Naive thymus-derived CD4-positive, alpha-beta T cell (primary cell): ENCODE measurements around the gene KIT. TPM values are rescaled to one million over a fixed set of nuclear protein-coding genes. Genes with fewer than 3 reads are reported as not detected.

Experiments
- ATAC-seq: fragments of 150-1000 bp; cut with Tn5 transposase; 2 replicates; pipeline ENCODE4 v1.10.0; 2021; ENCODE audit warnings: mild to moderate bottlenecking, moderate library complexity
- CTCF ChIA-PET: fragments of 350-600 bp; sonication (Branson Sonifier 250); formaldehyde crosslinking; loops from one replicate; lab custom pipeline; 2021; ENCODE audit warnings: antibody characterized with exemption; lab: Charles Lee
- POLR2A ChIA-PET: fragments of 350-600 bp; sonication (Branson Sonifier 250); formaldehyde crosslinking; loops from one replicate; lab custom pipeline; 2021; ENCODE audit warnings: antibody characterized with exemption, inconsistent platforms; lab: Charles Lee
- DNase-seq, 9 donors: peaks; one replicate each; pipeline versions ENCODE4 v3.0.0 to v3.0.0-alpha.2; 2020 to 2022; ENCODE audit warnings: mixed read lengths in 1 of 9
- H3K27ac ChIP-seq: one replicate; pipeline ENCODE4 v1.7.0; 2013; ENCODE audit warnings: mild to moderate bottlenecking, low read depth, low read length, moderate library complexity
- H3K27me3 ChIP-seq, 2 donors: one replicate each; pipeline ENCODE4 v1.7.0; 2013; ENCODE audit warnings: low read length in 2 of 2, mild to moderate bottlenecking in 2 of 2, moderate library complexity in 2 of 2; ENCODE audit not compliant: control insufficient read depth in 2 of 2, insufficient read depth in 2 of 2
- H3K36me3 ChIP-seq, 3 experiments: 1 replicate in 2 of 3; 2 replicates in 1 of 3; pipeline ENCODE4 v1.7.0; 2013; ENCODE audit warnings: low read length in 3 of 3, mild to moderate bottlenecking in 3 of 3, moderate library complexity in 1 of 3; ENCODE audit not compliant: insufficient read depth in 3 of 3, control insufficient read depth in 2 of 3
- H3K4me1 ChIP-seq, 2 donors: one replicate each; pipeline ENCODE4 v1.7.0; 2013; ENCODE audit warnings: low read length in 2 of 2, mild to moderate bottlenecking in 2 of 2, moderate library complexity in 1 of 2; ENCODE audit not compliant: control insufficient read depth in 2 of 2, insufficient read depth in 2 of 2
- H3K4me3 ChIP-seq: 2 replicates; pipeline ENCODE4 v1.7.0; 2013; ENCODE audit warnings: mild to moderate bottlenecking, low read length
- H3K9me3 ChIP-seq, 3 experiments: 1 replicate in 2 of 3; 2 replicates in 1 of 3; pipeline ENCODE4 v1.7.0; 2013; ENCODE audit warnings: low read length in 3 of 3; ENCODE audit not compliant: control insufficient read depth in 2 of 3
- H3K27ac Mint-ChIP-seq, 9 donors: one replicate each; pipeline ENCODE4 v1.8.0; 2020 to 2022; ENCODE audit warnings: mixed read lengths in 9 of 9, mild to moderate bottlenecking in 8 of 9, moderate library complexity in 5 of 9, inconsistent platforms in 2 of 9
- H3K27me3 Mint-ChIP-seq, 5 donors: one replicate each; pipeline ENCODE4 v1.8.0; 2021 to 2022; ENCODE audit warnings: mixed read lengths in 5 of 5, mild to moderate bottlenecking in 1 of 5
- H3K36me3 Mint-ChIP-seq, 5 donors: one replicate each; pipeline ENCODE4 v1.8.0; 2020 to 2022; ENCODE audit warnings: mixed read lengths in 5 of 5, mild to moderate bottlenecking in 3 of 5, inconsistent platforms in 1 of 5
- H3K4me1 Mint-ChIP-seq, 7 donors: one replicate each; pipeline ENCODE4 v1.8.0; 2020 to 2022; ENCODE audit warnings: mixed read lengths in 7 of 7, mild to moderate bottlenecking in 3 of 7, inconsistent platforms in 1 of 7
- H3K4me3 Mint-ChIP-seq, 10 donors: one replicate each; pipeline ENCODE4 v1.8.0; 2020 to 2022; ENCODE audit warnings: mild to moderate bottlenecking in 10 of 10, mixed read lengths in 10 of 10, moderate library complexity in 6 of 10, inconsistent platforms in 2 of 10
- H3K9me3 Mint-ChIP-seq, 11 donors: one replicate each; pipeline ENCODE4 v1.8.0; 2020 to 2022; ENCODE audit warnings: mixed read lengths in 11 of 11, mild to moderate bottlenecking in 4 of 11, inconsistent platforms in 1 of 11, moderate library complexity in 1 of 11
- intact Hi-C, 2 donors: fragments of 100-400 bp; cut with micrococcal nuclease; formaldehyde crosslinking; loops; one replicate each; pipeline ENCODE4 v1.15.1; 2023
- polyA plus RNA-seq, 2 donors: library from polyadenylated mRNA; unstranded; fragments of 300-500 nt; fragmentation: Illumina TruSeq; gene quantifications; one replicate each; pipeline ENCODE4 v1.2.3, GENCODE V29; 2021
- total RNA-seq, 6 experiments: library from RNA in 5 of 6; stranded (reverse) in 5 of 6; gene quantifications; 1 replicate in 5 of 6; 2 replicates in 1 of 6; pipeline ENCODE4 v1.2.3 and lab custom pipeline; 2021 to 2026

The KIT gene
- total and polyA plus RNA-seq, 7 experiments from 2014 or later: 0.08 to 1.2 (median 0.16) TPM; not detected in 1

GRCh38 chr4:54643958-54644751 is 13.6 kb upstream of the KIT start:
- Histone ChIP-seq H3K27ac (no peak overlapping the region), H3K9me3 (no peaks in the 10 kb centered on the region), H3K27me3 (no peaks in the 10 kb centered on the region), H3K36me3 (no peaks in the 10 kb centered on the region), H3K4me1 (no peaks in the 10 kb centered on the region), H3K4me3 (no peak overlapping the region)
- CTCF ChIA-PET: interaction anchor here (0.6 kb wide), 1 partner anchor 810 kb away, joined by 3 read pairs; no protein-coding TSS in a partner anchor
- Mint-ChIP-seq H3K9me3 (no peaks in the 10 kb centered on the region), H3K27me3 (peaks cover 0 to 8% (median 5%) of the 10 kb centered on the region in 5 donors), H3K36me3 (no peaks in the 10 kb centered on the region), H3K4me3 (no peak overlapping the region), H3K4me1 (peaks cover 0 to 5% (median 0%) of the 10 kb centered on the region in 7 donors), H3K27ac (no peak overlapping the region)
- intact Hi-C loops: no loop called here
- POLR2A ChIA-PET: no interaction called here
- ATAC-seq: no peak
- no peak for DNase-seq

DNA sequence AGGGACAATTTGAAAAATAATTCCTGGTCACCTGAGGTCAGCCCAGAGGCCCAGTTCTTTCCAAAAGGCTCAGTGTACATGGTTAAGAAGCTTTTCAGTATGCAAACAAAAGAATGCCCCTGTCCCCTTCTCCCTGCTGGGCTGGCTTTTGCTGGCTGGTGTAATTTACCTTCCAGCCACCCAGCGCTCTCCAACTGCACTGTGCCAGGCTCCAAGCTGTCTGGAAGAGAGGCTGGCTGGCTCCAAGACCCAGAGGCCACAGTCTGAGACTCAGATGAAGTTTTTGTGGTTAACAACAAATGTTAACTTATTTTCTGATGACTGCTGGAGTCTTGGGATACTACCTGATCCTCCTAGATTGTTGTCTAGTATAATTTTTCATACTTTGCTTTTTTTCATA is 11.9 kb upstream of the KIT start:
- Mint-ChIP-seq H3K27me3 (peaks cover 0 to 8% (median 5%) of the 10 kb centered on the region in 5 donors), H3K9me3 (no peaks in the 10 kb centered on the region), H3K36me3 (no peaks in the 10 kb centered on the region), H3K27ac (no peak overlapping the region), H3K4me1 (no peaks in the 10 kb centered on the region), H3K4me3 (no peak overlapping the region)
- ATAC-seq (no peak), DNase-seq (no peak)
- Histone ChIP-seq H3K4me1 (no peaks in the 10 kb centered on the region), H3K9me3 (no peaks in the 10 kb centered on the region), H3K36me3 (no peaks in the 10 kb centered on the region), H3K27me3 (no peaks in the 10 kb centered on the region), H3K27ac (no peak overlapping the region), H3K4me3 (no peak overlapping the region)
- intact Hi-C loops: no loop called here
- ChIA-PET POLR2A (no interaction called here), CTCF (no interaction called here)

- ATAC-seq (no peak), DNase-seq (no peak)
- no peaks in the 10 kb centered on the region for H3K4me1 ChIP-seq
- CTCF ChIA-PET: no interaction called here
- POLR2A ChIA-PET: no interaction called here
- intact Hi-C loops: no loop called here
- Mint-ChIP-seq H3K9me3 (no peaks in the 10 kb centered on the region), H3K27me3 (peaks cover 0 to 11% (median 5%) of the 10 kb centered on the region in 5 donors), H3K4me1 (no peaks in the 10 kb centered on the region), H3K27ac (no peak overlapping the region), H3K36me3 (no peaks in the 10 kb centered on the region), H3K4me3 (no peak overlapping the region)
- H3K27me3 ChIP-seq: no peaks in the 10 kb centered on the region
- no peak overlapping the region for H3K4me3 ChIP-seq
- H3K27ac ChIP-seq: no peak overlapping the region
- H3K9me3 ChIP-seq: no peaks in the 10 kb centered on the region
- H3K36me3 ChIP-seq: no peaks in the 10 kb centered on the region
These were observed 10.7 kb upstream of the KIT start for GRCh38 chr4:54647070-54647469.

- Histone ChIP-seq H3K4me3 (no peak overlapping the region), H3K4me1 (no peaks in the 10 kb centered on the region), H3K27ac (no peak overlapping the region), H3K9me3 (no peaks in the 10 kb centered on the region), H3K27me3 (no peaks in the 10 kb centered on the region), H3K36me3 (no peaks in the 10 kb centered on the region)
- H3K4me1 Mint-ChIP-seq: no peaks in the 10 kb centered on the region
- ChIA-PET CTCF (no interaction called here), POLR2A (no interaction called here)
- H3K4me3 Mint-ChIP-seq: no peak overlapping the region
- no peaks in the 10 kb centered on the region for H3K36me3 Mint-ChIP-seq
- H3K27me3 Mint-ChIP-seq: peaks cover 0 to 28% (median 17%) of the 10 kb centered on the region in 5 donors
- H3K9me3 Mint-ChIP-seq: no peaks in the 10 kb centered on the region
- ATAC-seq (no peak), DNase-seq (no peak)
- H3K27ac Mint-ChIP-seq: no peak overlapping the region
- intact Hi-C loops: no loop called here
These were observed 6.7 kb upstream of the KIT start for GRCh38 chr4:54651050-54651449.

DNA sequence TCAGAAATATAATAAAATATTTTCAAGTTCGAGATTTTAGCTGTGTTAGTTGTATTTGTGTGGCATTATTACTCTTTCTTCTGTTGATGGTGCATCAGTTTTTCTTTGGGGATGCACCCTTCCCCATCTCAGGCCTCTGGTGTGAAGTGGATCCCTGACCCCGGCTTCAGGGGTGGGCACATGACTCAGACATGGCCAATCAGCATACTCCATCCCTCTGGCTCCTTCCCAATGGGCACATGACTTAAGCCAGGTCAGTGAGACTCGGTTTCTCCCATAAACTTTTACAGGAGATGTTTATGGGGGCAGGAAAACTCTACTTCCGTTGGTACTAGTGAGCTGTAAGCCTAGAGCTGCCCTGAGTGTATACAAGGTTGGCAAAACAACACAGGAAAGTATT is 3.0 kb upstream of the KIT start:
- ChIA-PET POLR2A (no interaction called here), CTCF (no interaction called here)
- Mint-ChIP-seq H3K27ac (peak overlapping the region in 1 of 9 donors; percentile 18), H3K9me3 (no peaks in the 10 kb centered on the region), H3K4me3 (no peak overlapping the region), H3K36me3 (no peaks in the 10 kb centered on the region), H3K27me3 (peaks cover 18 to 57% (median 37%) of the 10 kb centered on the region in 5 donors), H3K4me1 (peaks cover 7 to 18% (median 11%) of the 10 kb centered on the region in 7 donors)
- ATAC-seq: no peak
- no peaks in the 10 kb centered on the region for H3K36me3 ChIP-seq
- H3K27me3 ChIP-seq: peaks cover 0 to 10% of the 10 kb centered on the region in 2 donors
- intact Hi-C loops: no loop called here
- DNase-seq: no peak
- peaks cover 0 to 9% of the 10 kb centered on the region in 2 donors for H3K4me1 ChIP-seq
- H3K9me3 ChIP-seq: no peaks in the 10 kb centered on the region
- no peak overlapping the region for H3K27ac ChIP-seq
- H3K4me3 ChIP-seq: no peak overlapping the region

DNA sequence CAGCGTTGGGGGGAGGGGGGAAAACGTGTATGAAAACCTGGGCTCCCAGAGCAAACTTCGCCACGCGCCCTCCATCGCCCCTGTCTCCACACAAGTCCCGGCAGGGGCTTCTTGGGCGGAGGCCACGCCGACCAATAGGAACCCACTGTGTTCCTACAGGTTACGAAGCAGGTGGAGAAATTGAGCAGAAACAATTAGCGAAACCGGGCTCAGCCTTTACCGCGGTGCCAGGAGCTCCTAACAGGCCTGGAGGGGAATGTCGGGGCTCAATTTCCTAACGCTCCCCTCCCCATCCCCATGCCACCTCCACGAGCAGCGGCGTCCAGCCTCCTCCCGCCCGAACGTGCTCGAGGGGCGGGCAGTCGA is 589 bp upstream of the KIT start:
- ATAC-seq: no peak
- CTCF ChIA-PET: interaction anchor here (1.1 kb wide), 1 partner anchor 25 kb away, joined by 4 read pairs; no protein-coding TSS in a partner anchor
- H3K4me3 Mint-ChIP-seq: peak overlapping the region; percentile 32 to 88 (median 78)
- H3K4me3 ChIP-seq: no peak overlapping the region
- H3K27me3 ChIP-seq: peaks cover 0 to 12% of the 10 kb centered on the region in 2 donors
- peaks cover 38 to 77% (median 58%) of the 10 kb centered on the region in 5 donors for H3K27me3 Mint-ChIP-seq
- H3K4me1 Mint-ChIP-seq: peaks cover 14 to 25% (median 22%) of the 10 kb centered on the region in 7 donors
- no peak for DNase-seq
- H3K4me1 ChIP-seq: peaks cover 0 to 10% of the 10 kb centered on the region in 2 donors
- POLR2A ChIA-PET: no interaction called here
- intact Hi-C loops: no loop called here
- no peaks in the 10 kb centered on the region for H3K9me3 ChIP-seq
- no peaks in the 10 kb centered on the region for H3K9me3 Mint-ChIP-seq
- H3K27ac ChIP-seq: no peak overlapping the region
- H3K36me3 Mint-ChIP-seq: peaks cover 0 to 3% (median 0%) of the 10 kb centered on the region in 5 donors
- no peak overlapping the region for H3K27ac Mint-ChIP-seq
- no peaks in the 10 kb centered on the region for H3K36me3 ChIP-seq
